NCI-H1417 (cell line): Measurements from ENCODE around the gene TGFBR2.

Experiments used
- DNase-seq, 3 experiments: peaks; one replicate each; lab custom pipeline; 2025; lab: John Stamatoyannopoulos, UW

TGFBR2 gene

GRCh38 chr3:30719536-30719935, 113.1 kb downstream of the TGFBR2 start:
- no peak for DNase-seq

DNA sequence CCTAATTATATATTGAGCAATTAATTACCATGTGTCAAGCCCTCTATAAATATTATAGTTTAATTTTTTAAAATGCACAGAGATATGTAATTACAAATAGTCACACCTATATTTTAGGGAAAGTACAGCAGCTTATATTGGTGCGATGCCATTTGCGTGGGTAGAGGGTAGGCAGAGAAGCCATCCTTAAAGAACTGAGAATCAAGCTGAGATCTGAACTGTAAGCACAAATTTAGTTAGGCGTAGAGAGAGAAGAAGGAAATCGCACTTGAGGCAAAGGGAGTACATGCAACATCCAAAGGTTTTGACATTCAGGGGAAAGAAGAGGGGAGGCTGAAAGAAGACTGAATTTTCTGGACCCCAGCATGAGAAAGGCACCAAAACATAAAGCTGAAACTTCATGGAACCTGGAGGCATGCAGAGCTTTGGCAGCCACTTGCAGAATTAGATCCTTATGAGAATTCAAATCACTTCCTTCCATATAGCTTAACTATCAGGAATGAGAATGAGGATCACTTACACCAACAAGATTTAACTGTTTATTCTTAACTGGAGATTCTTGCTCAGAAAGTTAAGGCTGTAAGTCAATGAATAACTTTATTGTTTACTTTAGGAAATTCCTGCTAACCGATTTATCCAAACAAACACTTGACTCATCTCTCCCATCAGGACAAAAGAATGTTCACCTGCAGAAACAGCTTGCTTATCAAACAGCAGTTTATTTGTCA, 114.3 kb downstream of the TGFBR2 start:
- peak in 1 of 3 experiments; percentile 1 for DNase-seq

- no peak for DNase-seq
Measured at GRCh38 chr3:30721314-30721634, 114.9 kb downstream of the TGFBR2 start.

- DNase-seq: no peak
Measured at GRCh38 chr3:30723211-30723610, 116.8 kb downstream of the TGFBR2 start.

GRCh38 chr3:30724863-30725262, 118.5 kb downstream of the TGFBR2 start:
- DNase-seq: no peak

- DNase-seq: no peak
Measured at GRCh38 chr3:30728143-30728542, 121.7 kb downstream of the TGFBR2 start.

DNA sequence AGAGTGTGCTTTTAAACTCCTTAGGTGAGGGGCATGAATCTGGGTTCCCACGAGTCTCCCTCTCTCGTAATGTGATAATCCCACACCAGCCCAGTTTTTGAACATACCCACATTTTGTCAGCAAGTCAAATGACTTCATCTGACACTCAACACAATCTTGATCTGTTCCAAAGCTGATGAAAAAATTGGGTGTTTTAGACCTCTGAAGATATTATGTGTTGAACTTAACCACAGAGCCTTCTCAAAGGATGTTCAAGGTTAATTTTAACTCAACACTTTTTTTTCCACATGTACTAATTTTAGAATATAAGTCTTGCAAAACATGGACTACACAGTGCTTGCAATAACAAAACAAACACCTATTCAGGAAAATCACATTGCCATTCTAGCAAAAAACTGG, 123.1 kb downstream of the TGFBR2 start:
- no peak for DNase-seq

DNA sequence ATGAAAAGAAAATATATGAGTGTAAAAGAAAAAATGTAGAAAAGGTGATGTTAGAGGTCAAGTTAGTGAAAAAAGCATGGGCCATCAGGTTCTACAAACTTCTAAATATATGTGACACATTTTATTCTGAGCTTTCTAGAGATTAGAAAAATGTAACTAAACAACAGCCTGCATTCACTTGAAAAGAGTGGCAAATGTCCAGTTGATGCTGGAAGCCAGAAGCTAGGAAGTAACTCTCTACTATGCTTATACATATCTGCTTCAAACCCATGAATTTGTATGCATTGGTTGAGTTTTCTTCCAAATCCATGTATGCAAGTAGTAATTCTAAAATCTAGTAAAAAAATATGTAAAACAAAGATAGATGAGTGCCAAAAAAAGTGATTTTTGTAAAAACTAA, 123.5 kb downstream of the TGFBR2 start:
- no peak for DNase-seq

GRCh38 chr3:30730967-30731366, 124.6 kb downstream of the TGFBR2 start:
- no peak for DNase-seq

DNA sequence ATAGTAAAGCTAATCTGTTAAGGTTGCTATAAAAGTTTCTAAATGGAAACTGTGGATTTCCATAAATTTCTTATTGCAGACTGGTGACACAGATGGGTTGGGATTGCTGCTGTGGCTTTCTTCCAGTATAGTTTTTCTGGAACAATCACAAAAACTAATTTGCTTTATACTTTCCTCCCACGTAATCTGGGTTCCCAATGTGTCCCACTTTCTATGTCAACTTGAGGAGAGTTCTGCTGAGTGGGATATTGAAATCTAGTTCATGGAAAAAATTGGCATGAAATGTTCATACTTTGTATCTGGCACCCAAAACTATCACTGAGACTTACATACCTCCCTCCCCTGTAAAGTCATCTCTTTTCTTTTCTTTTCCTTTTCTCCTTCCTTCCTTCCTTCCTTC, 126.8 kb downstream of the TGFBR2 start:
- no peak for DNase-seq

DNA sequence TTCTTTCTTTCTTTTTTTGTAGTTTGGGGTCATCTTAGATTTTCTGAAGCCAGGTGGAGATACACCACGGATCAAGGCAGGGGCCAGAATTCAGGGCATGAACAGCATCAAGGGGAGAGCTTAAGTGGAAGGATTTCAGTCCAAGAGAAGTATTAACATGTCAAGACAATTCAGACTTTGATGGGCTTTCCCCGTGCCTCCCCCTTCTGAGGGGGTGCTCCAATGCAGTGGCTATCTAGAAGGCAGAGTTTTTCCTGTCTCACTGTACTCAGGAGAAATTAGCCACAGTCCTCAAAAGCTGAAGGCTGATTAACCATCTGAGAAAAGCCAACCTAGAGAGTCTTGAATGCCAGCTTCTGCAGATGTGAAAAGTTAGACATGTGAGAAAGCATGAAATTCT, 127.3 kb downstream of the TGFBR2 start:
- no peak for DNase-seq

- DNase-seq: no peak
Measured at GRCh38 chr3:30737743-30738499, 131.5 kb downstream of the TGFBR2 start.

- DNase-seq: no peak
Measured at GRCh38 chr3:30738605-30739004, 132.2 kb downstream of the TGFBR2 start.

DNA sequence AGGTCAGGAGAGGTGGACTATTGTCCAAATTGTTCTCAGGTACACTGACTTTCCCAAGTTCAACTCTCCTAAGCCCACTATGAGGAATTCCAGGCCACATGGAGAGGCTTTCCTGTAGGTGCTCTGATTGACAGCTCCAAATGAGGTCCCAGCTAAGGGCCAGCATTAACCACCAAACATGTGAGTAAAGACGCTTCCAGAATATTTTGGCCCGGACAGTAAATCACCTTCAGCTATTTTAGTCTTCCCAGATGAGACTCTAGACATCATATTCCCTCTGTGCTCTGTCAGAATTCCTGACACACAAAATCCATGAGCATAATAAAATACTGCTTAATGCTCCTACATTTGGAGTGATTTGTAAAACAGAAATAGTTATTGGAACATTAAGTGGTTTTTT, 135.5 kb downstream of the TGFBR2 start:
- DNase-seq: no peak

DNA sequence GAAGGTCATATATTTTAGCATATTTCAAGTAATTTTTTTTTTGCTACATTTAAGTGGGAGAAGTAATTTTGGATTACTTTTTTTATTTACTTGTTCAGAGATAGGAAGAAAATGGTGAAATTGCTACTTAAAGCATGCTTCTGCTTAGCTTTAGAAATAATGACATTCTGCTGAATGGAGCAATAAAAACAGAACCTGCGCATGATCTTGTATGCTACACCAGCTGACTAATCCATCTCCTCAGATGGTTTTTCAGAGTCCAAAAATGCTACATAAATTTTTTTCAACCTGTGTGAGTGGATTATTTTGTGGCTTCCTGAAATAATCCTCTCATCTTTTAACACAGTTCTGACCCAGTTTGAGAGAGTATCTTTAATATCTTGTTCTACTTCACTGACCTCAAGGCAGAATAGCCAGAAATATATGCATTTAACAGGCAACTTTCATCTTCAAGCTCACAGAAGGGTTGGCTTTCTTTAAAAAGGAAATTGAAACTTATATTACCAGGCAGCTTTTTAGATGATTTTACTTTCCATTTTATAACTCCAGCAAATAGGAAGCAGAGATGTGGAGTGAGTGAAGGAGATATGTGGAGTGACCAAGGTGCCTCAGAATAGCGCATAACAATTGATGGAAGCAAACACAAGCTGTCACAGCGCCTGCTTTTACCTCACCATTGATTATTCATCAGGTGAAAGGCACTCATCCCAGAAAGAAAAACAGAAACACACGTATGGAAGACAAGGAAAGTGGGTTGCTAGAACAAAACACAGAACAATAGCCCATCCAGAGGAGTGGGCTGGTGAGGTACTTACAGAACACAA, 136.6 kb downstream of the TGFBR2 start:
- DNase-seq: peak in 1 of 3 experiments; percentile 6
